PC-9 (cell line): ENCODE measurements around the gene MYOM1.

Experiments used
- EZH2 ChIP-seq: fragments of 200-600 bp; sonication (generic); IDR thresholded peaks from 2 replicates; pipeline ENCODE4 v1.8.0; 2017; ENCODE audit warnings: antibody characterized with exemption, low read depth
- TF ChIP-seq, protein P1 (sequence below): fragments of 200-600 bp; sonication (generic); conservative IDR thresholded peaks from 2 replicates; pipeline ENCODE4 v1.6.1; 2017; ENCODE audit warnings: mixed run types, antibody characterized with exemption, mild to moderate bottlenecking, moderate library complexity

DNA sequence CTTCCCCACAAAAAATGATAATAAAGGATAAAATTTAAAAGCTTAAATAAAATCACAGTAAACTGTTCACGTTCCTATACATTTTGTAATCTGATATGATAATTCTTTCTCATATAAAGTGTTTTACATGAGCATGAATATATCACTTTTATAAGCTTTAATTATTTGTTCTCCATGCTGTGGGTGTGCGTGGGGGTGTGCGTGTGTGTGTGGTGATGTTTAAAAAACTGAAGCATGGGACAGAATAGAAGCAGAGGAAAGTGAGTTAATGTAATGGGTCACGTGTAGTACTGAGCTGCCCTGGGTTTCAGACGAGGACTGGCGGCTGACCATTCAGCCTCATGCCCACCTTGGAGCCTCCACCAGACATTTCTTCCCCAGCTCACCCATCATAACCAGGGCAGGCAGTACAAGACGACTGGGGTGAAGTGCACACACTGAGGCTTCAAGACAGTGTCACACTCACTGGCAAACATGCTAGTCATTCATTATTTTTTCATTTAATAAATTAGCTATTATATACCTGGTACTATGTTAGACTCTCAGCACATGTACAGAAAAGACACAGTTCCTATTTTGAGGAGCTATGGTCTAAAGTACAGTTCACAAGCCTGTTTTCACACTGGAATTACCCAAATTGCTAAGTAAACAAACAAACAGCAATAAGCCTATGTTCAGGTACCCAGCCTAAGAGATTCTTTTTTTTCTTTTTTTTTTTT is 109.6 kb downstream of the MYOM1 start:
- TF ChIP-seq, protein P1, sequence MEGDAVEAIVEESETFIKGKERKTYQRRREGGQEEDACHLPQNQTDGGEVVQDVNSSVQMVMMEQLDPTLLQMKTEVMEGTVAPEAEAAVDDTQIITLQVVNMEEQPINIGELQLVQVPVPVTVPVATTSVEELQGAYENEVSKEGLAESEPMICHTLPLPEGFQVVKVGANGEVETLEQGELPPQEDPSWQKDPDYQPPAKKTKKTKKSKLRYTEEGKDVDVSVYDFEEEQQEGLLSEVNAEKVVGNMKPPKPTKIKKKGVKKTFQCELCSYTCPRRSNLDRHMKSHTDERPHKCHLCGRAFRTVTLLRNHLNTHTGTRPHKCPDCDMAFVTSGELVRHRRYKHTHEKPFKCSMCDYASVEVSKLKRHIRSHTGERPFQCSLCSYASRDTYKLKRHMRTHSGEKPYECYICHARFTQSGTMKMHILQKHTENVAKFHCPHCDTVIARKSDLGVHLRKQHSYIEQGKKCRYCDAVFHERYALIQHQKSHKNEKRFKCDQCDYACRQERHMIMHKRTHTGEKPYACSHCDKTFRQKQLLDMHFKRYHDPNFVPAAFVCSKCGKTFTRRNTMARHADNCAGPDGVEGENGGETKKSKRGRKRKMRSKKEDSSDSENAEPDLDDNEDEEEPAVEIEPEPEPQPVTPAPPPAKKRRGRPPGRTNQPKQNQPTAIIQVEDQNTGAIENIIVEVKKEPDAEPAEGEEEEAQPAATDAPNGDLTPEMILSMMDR, result no peak
- TF ChIP-seq EZH2, result no peak
